Measurements from ENCODE around the gene MCAM.
A peak's percentile ranks its signal among the peaks of the same experiment; 100 is the strongest.

The MCAM gene

GRCh38 chr11:119329320-119329719, 12.4 kb upstream of the MCAM start:
- peaks cover 15% of the 10 kb centered on the region for H3K27me3 Mint-ChIP-seq (ENCODE audit: low read depth)
- no peak overlapping the region for H3K27ac Mint-ChIP-seq
- H3K9me3 Mint-ChIP-seq = no peaks in the 10 kb centered on the region
- H3K36me3 Mint-ChIP-seq (ENCODE audit: low read depth) = no peaks in the 10 kb centered on the region
- no peak for DNase-seq (ENCODE audit: low spot score)
- no peak overlapping the region for H3K4me3 Mint-ChIP-seq
- H3K4me1 Mint-ChIP-seq (ENCODE audit: low read depth) = peaks cover 7% of the 10 kb centered on the region

DNA sequence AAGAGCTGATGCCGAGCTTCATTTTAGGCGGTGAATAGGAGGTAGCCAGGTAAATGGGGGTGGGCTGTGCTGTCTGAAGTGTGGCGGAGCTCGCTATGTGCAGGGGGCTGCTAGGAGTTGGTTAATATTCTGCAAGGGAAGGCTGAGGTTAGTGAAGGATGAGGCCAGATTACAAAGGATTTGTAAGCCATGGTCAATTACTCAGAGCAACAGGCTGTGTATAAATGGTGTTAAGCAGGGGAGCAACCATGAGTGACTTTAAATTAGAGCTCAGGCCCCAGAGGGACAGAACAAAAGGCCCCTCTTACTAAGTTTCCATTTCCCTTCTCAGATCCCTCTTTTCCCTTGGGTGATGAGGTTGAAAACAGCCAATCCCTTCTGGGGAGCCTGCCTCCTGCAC, 7.3 kb upstream of the MCAM start:
- H3K9me3 Mint-ChIP-seq = no peaks in the 10 kb centered on the region

DNA sequence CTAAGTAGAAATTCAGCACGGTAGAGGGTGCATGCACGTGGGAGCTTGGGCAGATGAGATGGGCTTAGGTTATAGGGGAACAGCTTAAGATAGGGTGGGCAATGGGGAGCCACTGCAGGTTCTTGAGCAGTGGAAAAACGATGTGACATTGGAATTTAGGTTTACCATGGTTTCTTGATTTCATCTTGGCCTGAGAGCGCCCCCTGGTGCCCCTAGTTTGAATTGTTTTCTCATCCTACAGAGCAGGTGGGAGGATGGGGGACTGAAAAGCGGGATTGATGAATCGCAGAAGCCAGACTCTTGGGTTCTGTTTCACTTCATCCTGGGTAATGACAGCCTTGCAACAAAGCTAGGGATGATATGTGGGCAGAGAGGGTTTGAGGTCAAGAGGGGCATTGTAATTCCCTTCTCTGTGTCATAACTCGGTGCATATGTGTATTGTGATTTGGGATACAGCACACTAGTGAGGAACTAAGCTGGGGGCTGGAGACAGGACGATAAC, 6.7 kb upstream of the MCAM start:
- H3K36me3 Mint-ChIP-seq (ENCODE audit: low read depth) = no peaks in the 10 kb centered on the region
- peaks cover 9% of the 10 kb centered on the region for H3K27me3 Mint-ChIP-seq (ENCODE audit: low read depth)
- H3K4me3 Mint-ChIP-seq = no peak overlapping the region
- H3K27ac Mint-ChIP-seq = no peak overlapping the region
- H3K4me1 Mint-ChIP-seq (ENCODE audit: low read depth) = peaks cover 19% of the 10 kb centered on the region
- H3K9me3 Mint-ChIP-seq = no peaks in the 10 kb centered on the region
- DNase-seq (ENCODE audit: low spot score) = peak; percentile 64

More for the DNA sequence above, 7.3 kb upstream of the MCAM start:
- Mint-ChIP-seq H3K36me3 (ENCODE audit: low read depth) (no peaks in the 10 kb centered on the region), H3K4me3 (no peak overlapping the region), H3K27ac (no peak overlapping the region), H3K27me3 (ENCODE audit: low read depth) (peaks cover 8% of the 10 kb centered on the region), H3K4me1 (ENCODE audit: low read depth) (peaks cover 15% of the 10 kb centered on the region)
- no peak for DNase-seq (ENCODE audit: low spot score)

GRCh38 chr11:119322921-119323531, 6.1 kb upstream of the MCAM start:
- Mint-ChIP-seq H3K4me3 (no peak overlapping the region), H3K4me1 (ENCODE audit: low read depth) (peaks cover 20% of the 10 kb centered on the region), H3K27ac (no peak overlapping the region), H3K36me3 (ENCODE audit: low read depth) (no peaks in the 10 kb centered on the region), H3K9me3 (no peaks in the 10 kb centered on the region), H3K27me3 (ENCODE audit: low read depth) (peaks cover 10% of the 10 kb centered on the region)
- no peak for DNase-seq (ENCODE audit: low spot score)

DNA sequence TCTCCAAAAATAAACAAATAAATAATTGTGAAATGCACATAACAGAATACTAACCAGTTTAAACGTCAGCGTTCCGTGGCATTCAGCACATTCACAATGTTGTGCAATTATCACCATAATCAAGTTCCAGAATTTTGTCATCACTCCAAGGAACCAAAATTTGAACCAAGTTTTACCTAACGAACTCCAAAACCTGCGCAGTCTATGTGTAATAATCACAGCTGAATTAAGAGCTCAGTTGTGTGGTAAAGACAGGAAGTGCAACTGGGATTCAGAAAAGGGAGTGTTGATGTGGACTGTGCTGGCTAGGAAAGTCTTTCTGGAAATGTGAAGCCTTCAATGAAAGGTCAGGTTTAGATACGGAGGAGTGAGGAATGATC, 5.4 kb upstream of the MCAM start:
- H3K27me3 Mint-ChIP-seq (ENCODE audit: low read depth) = peaks cover 16% of the 10 kb centered on the region
- no peak overlapping the region for H3K4me3 Mint-ChIP-seq
- no peak overlapping the region for H3K27ac Mint-ChIP-seq
- no peaks in the 10 kb centered on the region for H3K36me3 Mint-ChIP-seq (ENCODE audit: low read depth)
- DNase-seq (ENCODE audit: low spot score) = no peak
- H3K4me1 Mint-ChIP-seq (ENCODE audit: low read depth) = peaks cover 20% of the 10 kb centered on the region
- H3K9me3 Mint-ChIP-seq = no peaks in the 10 kb centered on the region

GRCh38 chr11:119320776-119321524, 4.0 kb upstream of the MCAM start:
- H3K4me1 Mint-ChIP-seq (ENCODE audit: low read depth) = peaks cover 20% of the 10 kb centered on the region
- DNase-seq (ENCODE audit: low spot score) = peak; percentile 65
- peak overlapping the region; percentile 83 for H3K4me3 Mint-ChIP-seq
- peaks cover 22% of the 10 kb centered on the region for H3K27me3 Mint-ChIP-seq (ENCODE audit: low read depth)
- H3K9me3 Mint-ChIP-seq = no peaks in the 10 kb centered on the region
- no peaks in the 10 kb centered on the region for H3K36me3 Mint-ChIP-seq (ENCODE audit: low read depth)
- H3K27ac Mint-ChIP-seq = peak overlapping the region; percentile 87

DNA sequence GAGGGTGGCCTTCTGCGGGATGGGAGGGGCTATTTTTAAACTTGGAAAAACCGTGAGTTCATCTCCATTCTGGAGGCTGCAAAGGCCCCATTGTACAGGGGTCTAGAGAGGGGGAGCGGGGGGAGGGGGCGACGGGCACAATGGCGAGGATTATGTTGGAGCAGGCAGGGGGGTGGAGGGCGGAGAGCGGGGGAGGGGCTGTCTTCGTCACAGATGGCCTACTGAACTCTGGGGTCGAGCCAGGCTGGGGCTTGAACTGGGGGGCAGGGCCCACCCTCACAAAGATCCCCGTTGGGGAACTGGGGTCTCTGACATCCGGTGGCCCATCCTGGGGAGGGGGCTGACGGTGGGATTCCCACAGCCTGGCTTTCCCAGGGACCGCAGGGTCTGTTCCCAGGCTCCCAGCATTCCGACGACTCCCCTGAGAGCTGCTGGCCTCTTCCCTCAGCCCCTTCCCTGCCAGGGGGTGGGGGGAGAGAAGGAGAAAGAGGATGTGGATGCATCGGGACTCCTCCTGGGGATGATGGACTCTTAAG, 3.4 kb upstream of the MCAM start:
- peak overlapping the region; percentile 79 for H3K27ac Mint-ChIP-seq
- no peaks in the 10 kb centered on the region for H3K9me3 Mint-ChIP-seq
- peak overlapping the region; percentile 82 for H3K4me3 Mint-ChIP-seq
- no peaks in the 10 kb centered on the region for H3K36me3 Mint-ChIP-seq (ENCODE audit: low read depth)
- peaks cover 29% of the 10 kb centered on the region for H3K27me3 Mint-ChIP-seq (ENCODE audit: low read depth)
- DNase-seq (ENCODE audit: low spot score) = no peak
- peaks cover 25% of the 10 kb centered on the region for H3K4me1 Mint-ChIP-seq (ENCODE audit: low read depth)

DNA sequence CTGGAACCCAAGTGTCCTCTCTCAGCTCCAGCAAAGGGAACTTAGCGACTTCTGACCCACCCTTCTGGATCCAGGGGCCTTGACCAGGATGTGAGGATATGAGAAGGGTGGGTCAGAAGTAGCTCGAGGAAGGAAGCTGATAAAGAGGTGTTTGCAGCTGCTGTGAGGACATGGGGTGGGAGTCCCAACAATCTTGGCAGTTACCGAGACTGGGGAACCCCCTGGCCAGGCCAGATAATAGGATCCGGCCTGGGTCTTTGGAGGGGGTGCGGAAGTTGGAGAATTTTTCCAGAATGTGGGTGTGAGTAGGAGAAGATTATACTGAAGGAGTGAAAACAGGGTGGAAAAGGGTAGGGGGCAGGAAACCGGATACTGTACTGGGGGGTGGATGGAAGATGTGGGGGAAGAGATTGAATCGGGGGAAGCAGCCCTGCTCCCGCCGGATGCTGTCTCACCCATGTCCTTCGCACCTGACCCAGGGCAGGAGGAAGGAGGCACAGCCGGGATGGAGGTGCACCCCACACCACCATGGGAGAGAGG, 2.8 kb upstream of the MCAM start:
- no peaks in the 10 kb centered on the region for H3K9me3 Mint-ChIP-seq
- peaks cover 26% of the 10 kb centered on the region for H3K4me1 Mint-ChIP-seq (ENCODE audit: low read depth)
- H3K4me3 Mint-ChIP-seq = peak overlapping the region; percentile 82
- H3K27me3 Mint-ChIP-seq (ENCODE audit: low read depth) = peaks cover 31% of the 10 kb centered on the region
- no peaks in the 10 kb centered on the region for H3K36me3 Mint-ChIP-seq (ENCODE audit: low read depth)
- no peak for DNase-seq (ENCODE audit: low spot score)
- peak overlapping the region; percentile 79 for H3K27ac Mint-ChIP-seq

- peak overlapping the region; percentile 82 for H3K4me3 Mint-ChIP-seq
- H3K36me3 Mint-ChIP-seq (ENCODE audit: low read depth) = no peaks in the 10 kb centered on the region
- H3K27ac Mint-ChIP-seq = peak overlapping the region; percentile 74
- peaks cover 26% of the 10 kb centered on the region for H3K4me1 Mint-ChIP-seq (ENCODE audit: low read depth)
- DNase-seq (ENCODE audit: low spot score) = no peak
- H3K9me3 Mint-ChIP-seq = no peaks in the 10 kb centered on the region
- peaks cover 35% of the 10 kb centered on the region for H3K27me3 Mint-ChIP-seq (ENCODE audit: low read depth)
Observed at GRCh38 chr11:119319136-119319699, 2.3 kb upstream of the MCAM start.

DNA sequence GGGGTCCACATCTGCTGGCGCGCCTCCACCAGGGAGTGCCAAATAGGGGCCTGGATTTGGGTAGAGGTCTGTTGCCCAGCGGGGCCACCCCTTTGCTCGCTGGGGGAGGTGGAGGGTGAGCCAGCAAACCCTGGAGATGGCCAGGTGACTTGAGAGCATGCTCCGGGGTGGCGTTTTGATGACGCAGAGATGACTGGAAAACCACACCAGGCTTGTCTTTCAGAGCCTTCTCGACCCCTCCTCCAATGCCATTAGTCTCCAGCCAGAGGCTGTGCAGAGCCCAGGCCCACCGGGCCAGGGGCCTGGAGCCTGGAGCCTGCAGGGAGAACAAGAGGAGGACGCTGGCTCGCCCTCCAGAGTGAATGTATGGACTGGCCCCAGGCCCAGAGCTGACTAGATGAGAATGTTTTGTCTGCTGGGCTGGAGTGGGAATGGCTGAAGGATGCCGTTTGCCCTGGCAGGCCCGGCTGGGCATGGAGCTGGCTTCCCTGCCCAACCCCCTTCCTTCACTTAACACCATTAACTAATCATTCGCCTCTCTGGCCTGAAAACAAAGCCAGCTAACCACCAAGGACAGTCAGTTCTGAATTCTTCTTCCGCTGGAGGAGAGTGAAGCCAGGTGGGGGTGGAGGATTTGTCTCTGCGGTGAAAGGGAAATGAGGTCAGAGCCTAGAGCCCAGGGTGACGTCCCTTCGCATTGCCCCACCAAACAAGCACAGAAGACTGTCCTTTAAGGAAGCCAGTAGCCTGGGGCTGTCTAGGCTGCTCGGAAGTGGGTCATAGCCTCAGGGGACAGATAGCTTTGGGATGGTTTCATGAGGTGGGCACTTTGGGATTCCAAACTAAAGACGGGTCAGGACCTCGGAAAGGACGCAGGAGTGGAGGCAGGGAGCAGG, 1.6 kb upstream of the MCAM start:
- Mint-ChIP-seq H3K27me3 (ENCODE audit: low read depth) (peaks cover 37% of the 10 kb centered on the region), H3K27ac (peak overlapping the region; percentile 74), H3K4me3 (peak overlapping the region; percentile 30), H3K9me3 (no peaks in the 10 kb centered on the region), H3K36me3 (ENCODE audit: low read depth) (no peaks in the 10 kb centered on the region), H3K4me1 (ENCODE audit: low read depth) (peaks cover 25% of the 10 kb centered on the region)
- no peak for DNase-seq (ENCODE audit: low spot score)

DNA sequence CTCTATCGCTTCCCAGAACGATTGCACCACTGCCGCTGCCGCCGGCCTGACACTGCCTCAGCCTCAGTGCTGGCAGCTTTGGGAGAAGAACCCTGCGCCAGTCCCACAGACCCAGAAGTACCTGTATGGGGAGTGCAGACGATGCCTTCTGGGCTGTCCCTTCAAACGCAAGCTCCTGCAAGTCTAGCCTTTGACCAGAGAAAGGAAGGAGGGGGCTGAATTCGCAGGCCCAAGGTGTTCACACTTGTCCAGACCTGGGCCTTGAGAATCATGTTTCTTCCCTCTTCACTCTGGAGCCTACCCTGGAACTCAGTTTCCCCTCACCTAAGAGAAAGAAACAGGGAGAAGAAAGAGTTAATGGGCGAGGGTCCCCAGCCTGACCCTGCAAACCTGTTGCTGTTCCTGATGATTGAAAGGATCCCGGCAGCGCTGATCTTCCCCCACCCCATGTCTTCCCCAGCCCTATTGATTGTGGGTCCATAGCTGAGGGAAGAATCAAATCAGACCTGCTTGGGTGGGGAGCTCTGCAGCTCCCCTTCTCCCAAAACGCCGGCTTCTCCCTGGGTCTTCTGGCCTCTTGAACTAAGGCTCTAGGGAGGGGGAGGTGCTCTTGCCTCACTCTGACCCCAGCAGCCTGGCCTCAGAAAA, 786 bp upstream of the MCAM start:
- Mint-ChIP-seq H3K4me3 (no peak overlapping the region), H3K4me1 (ENCODE audit: low read depth) (peaks cover 25% of the 10 kb centered on the region), H3K9me3 (no peaks in the 10 kb centered on the region), H3K27me3 (ENCODE audit: low read depth) (peaks cover 37% of the 10 kb centered on the region), H3K27ac (no peak overlapping the region), H3K36me3 (ENCODE audit: low read depth) (no peaks in the 10 kb centered on the region)
- DNase-seq (ENCODE audit: low spot score) = no peak

GRCh38 chr11:119316016-119316728, 758 bp downstream of the MCAM start:
- no peaks in the 10 kb centered on the region for H3K9me3 Mint-ChIP-seq
- peak overlapping the region; percentile 50 for H3K4me3 Mint-ChIP-seq
- peaks cover 37% of the 10 kb centered on the region for H3K27me3 Mint-ChIP-seq (ENCODE audit: low read depth)
- no peak for DNase-seq (ENCODE audit: low spot score)
- H3K36me3 Mint-ChIP-seq (ENCODE audit: low read depth) = no peaks in the 10 kb centered on the region
- H3K4me1 Mint-ChIP-seq (ENCODE audit: low read depth) = peaks cover 15% of the 10 kb centered on the region
- H3K27ac Mint-ChIP-seq = no peak overlapping the region

All from T-helper 2 cell treated with Interferon-gamma antibody and Interleukin-4, amounts not matched to agents 5 μg/mL and 100 μg/mL, for 36 hours (primary cell).